HG03565 (cell line): Measurements from ENCODE around the gene ATG13.
"Not testable (repeated sequence)": the region's sequence is repeated elsewhere in the genome, so short reads cannot be mapped to it uniquely, and the experiment has no call there.

ENCODE experiments used
- ATAC-seq: cut with Tn5 transposase; IDR thresholded peaks from one replicate; pipeline ENCODE4 v1.9.1; 2021; ENCODE audit warnings: mild to moderate bottlenecking, moderate library complexity; ENCODE audit not compliant: unreplicated experiment

Gene ATG13

GRCh38 chr11:46642627-46643335 lies 25.4 kb downstream of the ATG13 start:
- ATAC-seq, result no peak

GRCh38 chr11:46643531-46643930 lies 26.2 kb downstream of the ATG13 start:
- no peak for ATAC-seq

GRCh38 chr11:46643986-46644385 lies 26.6 kb downstream of the ATG13 start:
- ATAC-seq, result no peak

DNA sequence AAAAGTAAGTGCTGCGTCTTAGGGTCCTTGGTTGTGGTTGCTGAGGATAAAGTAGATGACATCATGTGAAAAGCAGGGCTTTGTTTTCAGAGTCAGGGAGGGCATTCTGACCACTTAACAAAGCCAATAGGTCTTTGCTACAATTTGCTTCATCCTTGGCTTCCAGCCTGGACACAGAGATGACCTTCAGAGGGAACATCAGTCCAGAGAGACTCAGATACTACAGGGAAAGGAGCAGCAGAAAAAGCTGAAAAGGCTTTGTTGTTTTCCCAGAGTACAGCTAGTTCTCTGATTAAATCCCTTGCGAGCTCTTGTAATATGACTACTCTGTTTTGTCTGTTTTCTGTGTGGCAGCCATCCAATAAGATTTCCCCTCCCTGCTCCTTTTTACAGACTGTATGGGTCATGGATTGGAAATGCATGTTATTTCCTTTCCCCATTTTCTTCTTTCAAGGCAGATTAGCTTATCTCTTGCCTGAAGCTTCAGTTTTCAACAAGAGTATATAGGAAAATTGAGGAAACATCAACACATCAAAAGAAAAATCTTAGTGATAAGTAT lies 31.9 kb downstream of the ATG13 start:
- no peak for ATAC-seq

GRCh38 chr11:46655631-46656030 lies 38.3 kb downstream of the ATG13 start:
- no peak for ATAC-seq

DNA sequence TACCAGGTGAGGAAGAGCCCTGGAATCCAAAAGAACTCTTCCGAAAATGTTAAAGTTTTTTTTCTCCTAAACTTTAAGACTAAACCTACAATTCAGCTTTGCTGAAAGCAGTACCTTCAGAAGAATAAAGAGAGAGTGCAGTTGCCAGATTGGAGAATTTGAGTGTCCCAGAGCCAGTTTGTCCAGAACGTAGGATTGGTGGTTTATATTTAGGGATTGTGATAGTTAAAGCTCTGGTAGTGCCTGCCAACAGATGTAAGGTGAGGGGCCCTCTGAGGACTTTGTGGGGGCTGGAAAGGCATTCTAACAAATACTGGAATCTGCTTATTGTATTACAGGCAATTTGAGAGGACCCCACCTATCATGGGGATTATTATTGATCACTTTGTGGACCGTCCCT lies 39.8 kb downstream of the ATG13 start:
- no peak for ATAC-seq

- no peak for ATAC-seq
Observed at GRCh38 chr11:46658259-46658658, 40.9 kb downstream of the ATG13 start.

DNA sequence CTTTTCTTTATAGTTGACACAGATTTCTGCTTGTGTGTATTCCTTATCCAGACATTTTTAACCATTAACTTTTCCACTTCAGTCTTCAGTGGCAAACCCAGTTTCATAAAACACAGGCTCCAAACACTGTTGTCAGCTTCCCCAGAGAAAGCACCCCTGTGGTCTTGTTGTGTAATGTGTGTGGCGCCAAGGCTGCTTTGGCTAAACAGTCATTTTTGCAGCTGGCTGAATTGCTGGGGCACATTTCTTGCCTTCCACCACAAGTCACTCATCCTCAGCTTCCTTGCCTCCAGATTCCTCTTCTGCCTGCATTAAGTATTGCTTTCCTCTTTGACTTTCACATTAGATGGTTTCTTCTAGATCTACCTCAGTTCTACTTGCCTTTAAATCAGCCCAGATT lies 42.6 kb downstream of the ATG13 start:
- no peak for ATAC-seq

DNA sequence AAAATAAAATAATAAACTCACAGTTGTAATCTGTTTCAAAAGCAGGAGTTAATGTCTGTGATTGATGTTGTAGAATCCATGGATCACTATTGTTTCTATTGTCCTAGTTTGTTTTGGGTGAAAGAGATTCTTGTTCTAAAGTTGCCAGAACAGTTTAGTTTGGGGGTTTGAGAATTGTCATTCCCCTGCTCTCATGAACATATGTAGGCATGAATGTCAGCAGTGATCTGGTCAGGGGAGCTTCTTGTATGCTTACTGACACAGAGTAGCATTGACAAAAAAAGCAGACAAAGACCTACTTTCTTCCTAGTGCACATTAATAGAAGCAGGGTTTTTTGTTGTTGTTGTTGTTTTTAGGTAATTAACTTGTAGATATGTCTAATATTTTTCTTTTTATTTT lies 44.5 kb downstream of the ATG13 start:
- no peak for ATAC-seq

DNA sequence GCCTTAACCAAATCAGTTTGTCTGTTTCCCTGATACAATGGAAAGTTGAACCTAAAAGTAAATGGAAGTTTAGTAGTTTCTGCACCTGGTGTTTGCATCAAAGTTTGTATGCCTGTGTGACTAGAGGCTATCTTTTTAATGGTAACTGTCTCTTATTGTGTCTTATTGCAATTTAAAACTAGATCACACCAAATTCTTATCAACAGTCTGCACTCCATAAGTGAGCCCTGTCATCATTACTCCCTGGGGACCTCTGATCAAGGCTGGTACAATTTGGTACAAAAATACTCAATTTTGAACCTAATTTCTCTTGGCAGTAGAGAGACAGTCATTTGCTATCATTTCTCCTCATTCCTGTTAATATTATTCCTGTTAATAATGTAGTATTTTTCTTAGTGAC lies 45.0 kb downstream of the ATG13 start:
- no peak for ATAC-seq

GRCh38 chr11:46663277-46663940 lies 46.1 kb downstream of the ATG13 start:
- no peak for ATAC-seq

DNA sequence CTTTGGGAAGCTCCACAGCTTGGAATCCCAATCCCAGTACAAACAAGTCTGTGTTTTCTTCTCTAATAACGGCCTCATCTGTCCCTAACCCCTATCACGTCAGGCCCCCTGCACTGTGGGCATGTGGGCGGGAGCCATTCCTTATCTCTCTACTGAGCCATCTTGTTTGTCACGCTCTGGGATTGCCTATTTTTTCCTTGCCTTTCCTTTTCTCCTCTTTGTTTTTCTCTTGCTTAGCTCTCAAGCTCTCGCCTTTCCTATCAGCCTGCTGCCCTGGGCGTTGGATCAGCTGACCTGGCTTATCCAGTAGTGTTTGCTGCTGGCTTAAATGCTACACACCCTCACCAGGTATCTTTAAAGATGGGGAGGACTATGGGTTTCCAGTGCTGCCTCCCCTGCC lies 47.3 kb downstream of the ATG13 start:
- ATAC-seq, result no peak

GRCh38 chr11:46665356-46665755 lies 48.0 kb downstream of the ATG13 start:
- no peak for ATAC-seq

DNA sequence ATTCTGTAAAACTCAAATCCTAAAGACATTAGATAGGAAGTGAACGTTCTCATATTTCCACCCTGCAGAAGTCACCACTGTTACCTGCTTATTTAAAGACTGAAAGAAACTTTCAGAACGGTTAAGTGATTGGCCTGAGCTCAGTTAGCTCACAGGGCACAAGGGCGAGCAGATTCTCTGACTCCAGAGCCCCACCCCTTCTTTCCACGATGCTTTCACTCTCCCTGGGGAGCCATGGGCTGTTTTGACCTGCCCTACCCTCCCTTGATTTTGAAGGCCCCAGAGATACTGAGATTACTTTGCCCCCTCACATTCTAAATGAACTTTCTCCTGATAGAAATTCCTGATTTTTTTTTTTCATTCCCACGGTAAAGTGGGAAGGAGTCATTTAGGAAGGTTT lies 49.2 kb downstream of the ATG13 start:
- ATAC-seq, result no peak

- ATAC-seq, result no peak
Observed at GRCh38 chr11:46667043-46667481, 49.7 kb downstream of the ATG13 start.

- no peak for ATAC-seq
Observed at GRCh38 chr11:46668480-46669085, 51.2 kb downstream of the ATG13 start.

- ATAC-seq, result no peak
Observed at GRCh38 chr11:46669711-46670139, 52.4 kb downstream of the ATG13 start.

- ATAC-seq, result not testable (repeated sequence)
Observed at GRCh38 chr11:46670521-46670920, 53.2 kb downstream of the ATG13 start.

DNA sequence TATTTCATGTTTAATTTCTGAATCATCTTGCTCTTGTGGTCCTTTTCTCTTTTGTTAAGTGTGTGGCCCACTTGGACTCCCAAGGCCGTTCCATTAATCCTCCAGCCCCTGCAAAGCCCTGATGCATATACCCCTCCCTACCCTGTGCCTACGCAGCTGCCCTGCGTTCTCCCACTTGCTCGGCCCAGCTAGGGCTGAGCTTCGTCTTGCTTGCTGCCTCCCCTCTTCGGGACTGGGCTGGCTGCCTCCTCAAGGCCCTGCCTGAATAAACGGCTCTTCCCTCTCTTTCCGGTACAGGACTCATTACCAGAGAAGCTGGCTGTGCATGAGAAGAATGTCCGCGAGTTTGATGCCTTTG lies 54.6 kb downstream of the ATG13 start:
- no peak for ATAC-seq

- ATAC-seq, result no peak
Observed at GRCh38 chr11:46672381-46672839, 55.1 kb downstream of the ATG13 start.

GRCh38 chr11:46673713-46674462 lies 56.5 kb downstream of the ATG13 start:
- ATAC-seq, result no peak
